Keratinocyte (primary cell): Measurements from ENCODE around the gene LMOD2.

Experiments used
- EZH2 ChIP-seq: IDR thresholded peaks from one replicate; pipeline ENCODE4 v1.6.1; 2012; ENCODE audit warnings: inconsistent platforms, mild to moderate bottlenecking, low read length, moderate library complexity
- TF ChIP-seq, protein P1 (sequence below), 3 experiments: IDR thresholded peaks in 1 of 3; conservative IDR thresholded peaks in 1 of 3; optimal IDR thresholded peaks in 1 of 3; 2 replicates in 2 of 3; 3 replicates in 1 of 3; pipeline versions ENCODE3 to v1.5.1; 2011; ENCODE audit warnings: low read length in 3 of 3, mild to moderate bottlenecking in 3 of 3, moderate library complexity in 2 of 3, control low read depth in 1 of 3, inconsistent platforms in 1 of 3; ENCODE audit not compliant: insufficient read depth in 2 of 3; ENCODE audit errors: extremely low read depth in 1 of 3

DNA sequence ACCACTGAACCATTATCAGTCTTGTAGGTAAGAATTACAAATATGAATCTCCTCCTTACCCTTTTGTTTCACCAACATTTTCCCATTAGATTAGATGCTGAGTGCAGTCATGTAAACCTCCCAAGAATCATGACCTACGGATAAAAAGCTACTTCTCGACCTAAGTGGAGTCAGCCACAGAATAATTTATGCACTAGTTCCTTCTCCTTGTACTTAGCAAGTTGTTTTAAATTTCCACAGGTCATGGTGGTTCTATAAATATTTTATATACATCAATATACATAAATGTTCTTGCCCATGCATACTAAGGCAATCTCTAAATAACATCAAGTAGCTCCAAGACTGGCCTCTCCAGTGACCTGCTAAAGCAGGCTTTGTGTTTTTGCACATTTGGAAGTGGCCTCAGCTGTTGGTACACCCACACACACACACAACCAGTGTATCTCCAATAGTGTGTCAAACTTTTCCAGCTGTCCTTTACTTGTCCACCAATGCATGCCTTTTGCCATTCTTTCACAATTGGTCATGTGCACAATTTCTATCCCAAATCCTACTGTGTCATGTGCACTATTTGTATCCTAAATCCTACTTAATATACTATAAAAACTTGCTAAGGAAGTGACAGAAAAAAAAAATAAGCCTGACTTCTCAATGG lies 21.5 kb downstream of the LMOD2 start:
- TF ChIP-seq, protein P1, sequence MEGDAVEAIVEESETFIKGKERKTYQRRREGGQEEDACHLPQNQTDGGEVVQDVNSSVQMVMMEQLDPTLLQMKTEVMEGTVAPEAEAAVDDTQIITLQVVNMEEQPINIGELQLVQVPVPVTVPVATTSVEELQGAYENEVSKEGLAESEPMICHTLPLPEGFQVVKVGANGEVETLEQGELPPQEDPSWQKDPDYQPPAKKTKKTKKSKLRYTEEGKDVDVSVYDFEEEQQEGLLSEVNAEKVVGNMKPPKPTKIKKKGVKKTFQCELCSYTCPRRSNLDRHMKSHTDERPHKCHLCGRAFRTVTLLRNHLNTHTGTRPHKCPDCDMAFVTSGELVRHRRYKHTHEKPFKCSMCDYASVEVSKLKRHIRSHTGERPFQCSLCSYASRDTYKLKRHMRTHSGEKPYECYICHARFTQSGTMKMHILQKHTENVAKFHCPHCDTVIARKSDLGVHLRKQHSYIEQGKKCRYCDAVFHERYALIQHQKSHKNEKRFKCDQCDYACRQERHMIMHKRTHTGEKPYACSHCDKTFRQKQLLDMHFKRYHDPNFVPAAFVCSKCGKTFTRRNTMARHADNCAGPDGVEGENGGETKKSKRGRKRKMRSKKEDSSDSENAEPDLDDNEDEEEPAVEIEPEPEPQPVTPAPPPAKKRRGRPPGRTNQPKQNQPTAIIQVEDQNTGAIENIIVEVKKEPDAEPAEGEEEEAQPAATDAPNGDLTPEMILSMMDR (optimal IDR thresholded peaks at IDR 0.05 in 1 of 3, IDR thresholded peaks at IDR 0.05 in 1 of 3, conservative IDR thresholded peaks at IDR 0.05 in 1 of 3; ENCODE audit: extremely low read depth in 1 of 3, insufficient read depth in 2 of 3, low read length in 3 of 3) = no peak
- TF ChIP-seq EZH2 = no peak
